K562 (cell line): ENCODE data around the gene PON2. TPM values are rescaled to one million over a fixed set of nuclear protein-coding genes. Genes with fewer than 3 reads are reported as not detected.

ENCODE experiments used
- FOXJ2 ChIP-seq: fragments of 200-800 bp; sonication (Bioruptor generic); IDR thresholded peaks from 2 replicates; pipeline ENCODE4 v1.6.1; 2016; ENCODE audit warnings: missing genetic modification characterization, missing compliant biosample characterization
- NFIX ChIP-seq: fragments of 250-450 bp; sonication (Bioruptor Pico); IDR thresholded peaks from 2 replicates; pipeline ENCODE4 v1.4.0; 2020; ENCODE audit warnings: low read depth, mild to moderate bottlenecking, moderate library complexity
- PHB ChIP-seq: fragments of 250-450 bp; sonication (Bioruptor Pico); IDR thresholded peaks from 2 replicates; pipeline ENCODE4 v1.5.0; 2021
- POLR2G ChIP-seq: fragments of 200-400 bp; formaldehyde crosslinking; IDR thresholded peaks from 2 replicates; pipeline ENCODE4 v1.6.1; 2017; ENCODE audit warnings: low read depth, mild to moderate bottlenecking, antibody characterized with exemption, low read length, moderate library complexity
- POLR2H ChIP-seq: IDR thresholded peaks from 2 replicates; pipeline ENCODE4 v1.6.1; 2016; ENCODE audit warnings: missing genetic modification characterization, low read depth, mild to moderate bottlenecking, control low read depth, missing compliant biosample characterization, moderate library complexity
- RBFOX2 ChIP-seq: fragments of 200-400 bp; formaldehyde crosslinking; IDR thresholded peaks from 2 replicates; pipeline ENCODE4 v1.6.1; 2017; ENCODE audit warnings: low read depth, mild to moderate bottlenecking, low read length, moderate library complexity
- SIN3A ChIP-seq, 2 experiments: fragments of 150-350 bp in 1 of 2; IDR thresholded peaks; 2 replicates each; pipeline ENCODE4 v1.6.1; 2011 to 2016; ENCODE audit warnings: borderline replicate concordance in 2 of 2, low read depth in 2 of 2, low read length in 2 of 2, mild to moderate bottlenecking in 2 of 2, moderate library complexity in 2 of 2; ENCODE audit not compliant: control insufficient read depth in 1 of 2
- TCF3 ChIP-seq: sonication (generic); formaldehyde crosslinking; IDR thresholded peaks from 2 replicates; pipeline ENCODE4 v1.4.0; 2020; ENCODE audit warnings: mild to moderate bottlenecking, missing genetic modification reagents
- ZBTB1 ChIP-seq: sonication (generic); formaldehyde crosslinking; IDR thresholded peaks from 2 replicates; pipeline ENCODE4 v1.8.1; 2023; ENCODE audit warnings: missing genetic modification reagents, low read depth, mild to moderate bottlenecking, borderline replicate concordance
- ZKSCAN1 ChIP-seq: fragments of 150-350 bp; IDR thresholded peaks from 2 replicates; pipeline ENCODE4 v1.6.1; 2016; ENCODE audit warnings: low read depth, low read length
- ZNF133 ChIP-seq: fragments of 250-450 bp; sonication (Bioruptor Pico); IDR thresholded peaks from 2 replicates; pipeline ENCODE4 v1.4.0; 2020; ENCODE audit warnings: mild to moderate bottlenecking
- ZNF212 ChIP-seq: fragments of 450-650 bp; formaldehyde crosslinking; IDR thresholded peaks from 2 replicates; pipeline ENCODE4 v1.4.0; 2020; ENCODE audit warnings: mild to moderate bottlenecking
- ZNF699 ChIP-seq: fragments of 250-450 bp; sonication (Bioruptor Pico); IDR thresholded peaks from 2 replicates; pipeline ENCODE4 v1.8.0; 2021; ENCODE audit warnings: mild to moderate bottlenecking, moderate library complexity; ENCODE audit not compliant: insufficient replicate concordance
- ZZZ3 ChIP-seq: fragments of 450-650 bp; IDR thresholded peaks from 2 replicates; pipeline ENCODE4 v1.6.1; 2016; ENCODE audit warnings: antibody characterized with exemption, mild to moderate bottlenecking, moderate library complexity
- polyA plus RNA-seq, 8 experiments: library from polyadenylated mRNA; depleted of rRNA in 4 of 8; stranded (reverse) in 5 of 8; unstranded in 3 of 8; fragments of >200 nt; fragmentation: Nextera tagmentation in 2 of 8; fragmentation: Illumina TruSeq in 1 of 8; extraction: Ambion mirVana in 2 of 8; extraction: Trizol in 1 of 8; gene quantifications; 2 replicates each; pipeline versions ENCODE4 v1.2.1 to v1.2.3, GENCODE V29; 2011 to 2014; ENCODE audit warnings: inconsistent platforms in 1 of 8, missing spikeins in 1 of 8
- total RNA-seq, 7 experiments: library from RNA; depleted of rRNA in 6 of 7; stranded (reverse); fragments of >200 nt in 6 of 7; fragmentation: Illumina TruSeq in 2 of 7; extraction: Trizol in 2 of 7; gene quantifications; 2 replicates each; pipeline versions ENCODE4 v1.2.1 to v1.2.3, GENCODE V29; 2011 to 2021; ENCODE audit warnings: low replicate concordance in 1 of 7
- TF ChIP-seq, protein P1 (sequence below), 2 experiments: fragments of 450-650 bp in 1 of 2; sonication (generic) in 1 of 2; formaldehyde crosslinking in 1 of 2; IDR thresholded peaks; 2 replicates each; pipeline versions ENCODE4 v1.7.1 to v1.9.0; 2016 to 2022; ENCODE audit warnings: inconsistent platforms in 1 of 2, mild to moderate bottlenecking in 1 of 2, missing genetic modification reagents in 1 of 2
- TF ChIP-seq, protein P2 (sequence below): IDR thresholded peaks from 2 replicates; pipeline ENCODE4 v1.6.1; 2014; ENCODE audit warnings: antibody characterized with exemption

Gene PON2
- total and polyA plus RNA-seq, 9 of the 15 experiments (the other 6 are each of a cell fraction or from before 2014, with no cell fraction given), result 8.5 to 30.1 (median 21.9) TPM

- TF ChIP-seq SIN3A (IDR thresholded peaks at IDR 0.05; ENCODE audit: borderline replicate concordance in 2 of 2, control insufficient read depth in 1 of 2, low read depth in 2 of 2, low read length in 2 of 2) (no peak), FOXJ2 (0 out of 2 replicates have a peak, but pooled peaks have one; percentile 23), ZBTB1 (no peak), PHB (CRISPR knock-in tag) (no peak), ZZZ3 (no peak), TCF3 (CRISPR knock-in tag) (0 out of 2 replicates have a peak, but pooled peaks have one; percentile 16), POLR2H (tag) (no peak), ZKSCAN1 (no peak), ZNF212 (no peak), ZNF133 (CRISPR knock-in tag) (no peak), RBFOX2 (no peak), ZNF699 (CRISPR knock-in tag) (no peak), POLR2G (no peak), NFIX (peak; percentile 76)
- TF ChIP-seq, protein P1, sequence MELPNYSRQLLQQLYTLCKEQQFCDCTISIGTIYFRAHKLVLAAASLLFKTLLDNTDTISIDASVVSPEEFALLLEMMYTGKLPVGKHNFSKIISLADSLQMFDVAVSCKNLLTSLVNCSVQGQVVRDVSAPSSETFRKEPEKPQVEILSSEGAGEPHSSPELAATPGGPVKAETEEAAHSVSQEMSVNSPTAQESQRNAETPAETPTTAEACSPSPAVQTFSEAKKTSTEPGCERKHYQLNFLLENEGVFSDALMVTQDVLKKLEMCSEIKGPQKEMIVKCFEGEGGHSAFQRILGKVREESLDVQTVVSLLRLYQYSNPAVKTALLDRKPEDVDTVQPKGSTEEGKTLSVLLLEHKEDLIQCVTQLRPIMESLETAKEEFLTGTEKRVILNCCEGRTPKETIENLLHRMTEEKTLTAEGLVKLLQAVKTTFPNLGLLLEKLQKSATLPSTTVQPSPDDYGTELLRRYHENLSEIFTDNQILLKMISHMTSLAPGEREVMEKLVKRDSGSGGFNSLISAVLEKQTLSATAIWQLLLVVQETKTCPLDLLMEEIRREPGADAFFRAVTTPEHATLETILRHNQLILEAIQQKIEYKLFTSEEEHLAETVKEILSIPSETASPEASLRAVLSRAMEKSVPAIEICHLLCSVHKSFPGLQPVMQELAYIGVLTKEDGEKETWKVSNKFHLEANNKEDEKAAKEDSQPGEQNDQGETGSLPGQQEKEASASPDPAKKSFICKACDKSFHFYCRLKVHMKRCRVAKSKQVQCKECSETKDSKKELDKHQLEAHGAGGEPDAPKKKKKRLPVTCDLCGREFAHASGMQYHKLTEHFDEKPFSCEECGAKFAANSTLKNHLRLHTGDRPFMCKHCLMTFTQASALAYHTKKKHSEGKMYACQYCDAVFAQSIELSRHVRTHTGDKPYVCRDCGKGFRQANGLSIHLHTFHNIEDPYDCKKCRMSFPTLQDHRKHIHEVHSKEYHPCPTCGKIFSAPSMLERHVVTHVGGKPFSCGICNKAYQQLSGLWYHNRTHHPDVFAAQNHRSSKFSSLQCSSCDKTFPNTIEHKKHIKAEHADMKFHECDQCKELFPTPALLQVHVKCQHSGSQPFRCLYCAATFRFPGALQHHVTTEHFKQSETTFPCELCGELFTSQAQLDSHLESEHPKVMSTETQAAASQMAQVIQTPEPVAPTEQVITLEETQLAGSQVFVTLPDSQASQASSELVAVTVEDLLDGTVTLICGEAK (IDR thresholded peaks at IDR 0.05), result no peak
- TF ChIP-seq, protein P1 (CRISPR knock-in tag; IDR thresholded peaks at IDR 0.05), result no peak
- TF ChIP-seq, protein P2, sequence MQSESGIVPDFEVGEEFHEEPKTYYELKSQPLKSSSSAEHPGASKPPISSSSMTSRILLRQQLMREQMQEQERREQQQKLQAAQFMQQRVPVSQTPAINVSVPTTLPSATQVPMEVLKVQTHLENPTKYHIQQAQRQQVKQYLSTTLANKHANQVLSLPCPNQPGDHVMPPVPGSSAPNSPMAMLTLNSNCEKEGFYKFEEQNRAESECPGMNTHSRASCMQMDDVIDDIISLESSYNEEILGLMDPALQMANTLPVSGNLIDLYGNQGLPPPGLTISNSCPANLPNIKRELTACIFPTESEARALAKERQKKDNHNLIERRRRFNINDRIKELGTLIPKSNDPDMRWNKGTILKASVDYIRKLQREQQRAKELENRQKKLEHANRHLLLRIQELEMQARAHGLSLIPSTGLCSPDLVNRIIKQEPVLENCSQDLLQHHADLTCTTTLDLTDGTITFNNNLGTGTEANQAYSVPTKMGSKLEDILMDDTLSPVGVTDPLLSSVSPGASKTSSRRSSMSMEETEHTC, result no peak
Observed at GRCh38 chr7:95398155-95398940, 36.5 kb downstream of the PON2 start (continued).
